Neural cell (in vitro differentiated cells): ENCODE results near the gene LMO7. TPM values are rescaled to one million over a fixed set of nuclear protein-coding genes. Genes with fewer than 3 reads are reported as not detected.

Experiments
- H2AFZ ChIP-seq: fragments of 200-600, 300-800 bp; sonication (generic), shearing (Covaris generic); 2 replicates; pipeline ENCODE4 v1.6.0; 2014; ENCODE audit warnings: low read depth, mild to moderate bottlenecking, antibody characterized with exemption, low read length, moderate library complexity
- H3F3A ChIP-seq: fragments of 200-600 bp; shearing (Covaris generic); 2 replicates; pipeline ENCODE4 v1.6.1; 2016; ENCODE audit warnings: mild to moderate bottlenecking, moderate library complexity, mixed read lengths, antibody characterized with exemption, low read length; ENCODE audit not compliant: insufficient read depth, poor library complexity, severe bottlenecking
- H3K27ac ChIP-seq: fragments of 200-600, 300-800 bp; sonication (generic), shearing (Covaris generic); 2 replicates; pipeline ENCODE4 v1.5.1; 2014; ENCODE audit warnings: mild to moderate bottlenecking, low read length, moderate library complexity
- H3K27me3 ChIP-seq: fragments of 300-800, 200-600 bp; sonication (generic), shearing (Covaris generic); 2 replicates; pipeline ENCODE4 v1.6.0; 2014; ENCODE audit warnings: mild to moderate bottlenecking, low read depth, low read length, moderate library complexity; ENCODE audit not compliant: insufficient read depth
- H3K36me3 ChIP-seq: fragments of 300-800, 200-600 bp; sonication (generic), shearing (Covaris generic); 2 replicates; pipeline ENCODE4 v1.5.1; 2014; ENCODE audit warnings: mild to moderate bottlenecking, antibody characterized with exemption, low read length, moderate library complexity; ENCODE audit not compliant: insufficient read depth
- H3K4me2 ChIP-seq: fragments of 300-800, 200-600 bp; sonication (generic), shearing (Covaris generic); 2 replicates; pipeline ENCODE4 v1.6.0; 2014; ENCODE audit warnings: mild to moderate bottlenecking, low read length
- H3K4me3 ChIP-seq: fragments of 300-800, 200-600 bp; sonication (generic), shearing (Covaris generic); 2 replicates; pipeline ENCODE4 v1.5.1; 2014; ENCODE audit warnings: mild to moderate bottlenecking, low read length, moderate library complexity
- H3K79me2 ChIP-seq: fragments of 200-600 bp; shearing (Covaris generic); replicated peaks from 2 replicates; pipeline ENCODE4 v1.6.0; 2014; ENCODE audit warnings: mild to moderate bottlenecking, low read length, moderate library complexity; ENCODE audit not compliant: insufficient read depth
- H3K9ac ChIP-seq: fragments of 300-800, 200-600 bp; sonication (generic), shearing (Covaris generic); 2 replicates; pipeline ENCODE4 v1.6.1; 2016; ENCODE audit warnings: mild to moderate bottlenecking, low read length, mixed read lengths
- H3K9me2 ChIP-seq: fragments of 200-600 bp; shearing (Covaris generic); 2 replicates; pipeline ENCODE4 v1.6.1; 2016; ENCODE audit warnings: mild to moderate bottlenecking, low read length, mixed read lengths; ENCODE audit not compliant: insufficient read depth
- H3K9me3 ChIP-seq: fragments of 200-600, 300-800 bp; sonication (generic), shearing (Covaris generic); 2 replicates; pipeline ENCODE4 v1.6.1; 2016; ENCODE audit warnings: mild to moderate bottlenecking, mixed run types, low read length, moderate library complexity, mixed read lengths
- H4K20me1 ChIP-seq: fragments of 200-600 bp; shearing (Covaris generic); 2 replicates; pipeline ENCODE4 v1.6.1; 2016; ENCODE audit warnings: mild to moderate bottlenecking, mixed run types; ENCODE audit not compliant: insufficient read depth
- CTCF ChIP-seq: fragments of 450-650 bp; IDR thresholded peaks from 2 replicates; pipeline ENCODE4 v1.5.1; 2014; ENCODE audit warnings: antibody characterized with exemption, mild to moderate bottlenecking, moderate library complexity; ENCODE audit not compliant: poor library complexity, severe bottlenecking
- EP300 ChIP-seq: fragments of 450-650 bp; conservative IDR thresholded peaks from 2 replicates; pipeline ENCODE4 v1.6.1; 2014; ENCODE audit warnings: antibody characterized with exemption, mild to moderate bottlenecking, moderate library complexity; ENCODE audit not compliant: poor library complexity, severe bottlenecking
- EZH2 ChIP-seq: fragments of 200-600, 300-800 bp; shearing (Covaris generic), sonication (generic); IDR thresholded peaks from 2 replicates; pipeline ENCODE4 v1.6.1; 2014; ENCODE audit warnings: antibody characterized with exemption, low read length, borderline replicate concordance, mild to moderate bottlenecking; ENCODE audit not compliant: insufficient read depth, poor library complexity, severe bottlenecking
- MXI1 ChIP-seq: fragments of 450-650 bp; conservative IDR thresholded peaks from 2 replicates; pipeline ENCODE4 v1.6.1; 2014; ENCODE audit warnings: antibody characterized with exemption, mild to moderate bottlenecking; ENCODE audit not compliant: poor library complexity, severe bottlenecking
- POLR2AphosphoS5 ChIP-seq: IDR thresholded peaks from 2 replicates; pipeline ENCODE4 v1.6.1; 2012
- RAD21 ChIP-seq: fragments of 450-650 bp; conservative IDR thresholded peaks from 2 replicates; pipeline ENCODE4 v1.6.1; 2014; ENCODE audit warnings: antibody characterized with exemption, mild to moderate bottlenecking, moderate library complexity
- REST ChIP-seq: IDR thresholded peaks from 2 replicates; pipeline ENCODE4 v1.6.1; 2012; ENCODE audit warnings: borderline replicate concordance
- SMC3 ChIP-seq: fragments of 450-650 bp; conservative IDR thresholded peaks from 2 replicates; pipeline ENCODE4 v1.6.1; 2014; ENCODE audit warnings: antibody characterized with exemption, mild to moderate bottlenecking, moderate library complexity; ENCODE audit not compliant: poor library complexity
- TAF1 ChIP-seq: IDR thresholded peaks from 2 replicates; pipeline ENCODE4 v1.6.1; 2012; ENCODE audit warnings: low read depth
- polyA minus RNA-seq: library from RNA; depleted of rRNA, polyadenylated mRNA; stranded (reverse); fragments of >200 nt; gene quantifications from 2 replicates; pipeline ENCODE4 v1.2.3, GENCODE V29; 2014
- polyA plus RNA-seq: library from polyadenylated mRNA; depleted of rRNA; stranded (reverse); fragments of >200 nt; gene quantifications from 2 replicates; pipeline ENCODE4 v1.2.3, GENCODE V29; 2014

LMO7 gene
- polyA plus RNA-seq (9.1 and 14.2 TPM in 2 replicates), polyA minus RNA-seq (18.7 and 22.8 TPM in 2 replicates)

GRCh38 chr13:75635828-75636435, at the start of gene LMO7:
TSS of gene LMO7 (plus strand) at chr13:75636330. CDS start at chr13:75636658, 328 bp downstream.
- H3K27me3 ChIP-seq = peaks cover 43% of the 10 kb centered on the region
- H3K9me3 ChIP-seq = no peaks in the 10 kb centered on the region
- H3K79me2 ChIP-seq = no peaks in the 10 kb centered on the region
- H2AFZ ChIP-seq = no peak within 1 kb of the TSS
- H3K4me3 ChIP-seq = peak within 1 kb of the TSS; percentile 66
- H3K27ac ChIP-seq = no peak within 1 kb of the TSS
- no peaks in the 10 kb centered on the region for H3K9me2 ChIP-seq
- peak within 1 kb of the TSS; percentile 30 for H3K4me2 ChIP-seq
- no peaks in the 10 kb centered on the region for H3F3A ChIP-seq
- peak within 1 kb of the TSS; percentile 1 for H3K9ac ChIP-seq
- H4K20me1 ChIP-seq = no peaks in the 10 kb centered on the region
- no peaks in the 10 kb centered on the region for H3K36me3 ChIP-seq
- TF ChIP-seq EZH2 (no peak), RAD21 (no peak), CTCF (no peak), TAF1 (no peak), REST (no peak), MXI1 (no peak), EP300 (no peak), POLR2AphosphoS5 (no peak), SMC3 (no peak)

GRCh38 chr13:75587679-75588078, 48.5 kb upstream of the LMO7 start:
- H3K27ac ChIP-seq = no peak overlapping the region
- TF ChIP-seq SMC3 = no peak
- no peak for TF ChIP-seq MXI1
- no peak for TF ChIP-seq EP300
- no peak for TF ChIP-seq EZH2
- TF ChIP-seq TAF1 = no peak
- no peak for TF ChIP-seq RAD21
- TF ChIP-seq REST = no peak
- no peak for TF ChIP-seq CTCF
- no peak for TF ChIP-seq POLR2AphosphoS5
- H3K9me2 ChIP-seq = no peaks in the 10 kb centered on the region
- H3K27me3 ChIP-seq = no peaks in the 10 kb centered on the region
- H3K9ac ChIP-seq = no peak overlapping the region
- H3K4me3 ChIP-seq = no peak overlapping the region
- H3K36me3 ChIP-seq = no peaks in the 10 kb centered on the region
- no peaks in the 10 kb centered on the region for H4K20me1 ChIP-seq
- H3K79me2 ChIP-seq = no peaks in the 10 kb centered on the region
- H3K9me3 ChIP-seq = no peaks in the 10 kb centered on the region
- H3K4me2 ChIP-seq = no peak overlapping the region
- H2AFZ ChIP-seq = no peak overlapping the region
- H3F3A ChIP-seq = no peaks in the 10 kb centered on the region
